ENCODE measurements around the gene ITLN1. TPM values are rescaled to one million over a fixed set of nuclear protein-coding genes. Genes with fewer than 3 reads are reported as not detected.
A peak's percentile ranks its signal among the peaks of the same experiment; 100 is the strongest.

The ITLN1 gene
- total RNA-seq, 1 donor from 2014 or later, result 2.7 TPM

DNA sequence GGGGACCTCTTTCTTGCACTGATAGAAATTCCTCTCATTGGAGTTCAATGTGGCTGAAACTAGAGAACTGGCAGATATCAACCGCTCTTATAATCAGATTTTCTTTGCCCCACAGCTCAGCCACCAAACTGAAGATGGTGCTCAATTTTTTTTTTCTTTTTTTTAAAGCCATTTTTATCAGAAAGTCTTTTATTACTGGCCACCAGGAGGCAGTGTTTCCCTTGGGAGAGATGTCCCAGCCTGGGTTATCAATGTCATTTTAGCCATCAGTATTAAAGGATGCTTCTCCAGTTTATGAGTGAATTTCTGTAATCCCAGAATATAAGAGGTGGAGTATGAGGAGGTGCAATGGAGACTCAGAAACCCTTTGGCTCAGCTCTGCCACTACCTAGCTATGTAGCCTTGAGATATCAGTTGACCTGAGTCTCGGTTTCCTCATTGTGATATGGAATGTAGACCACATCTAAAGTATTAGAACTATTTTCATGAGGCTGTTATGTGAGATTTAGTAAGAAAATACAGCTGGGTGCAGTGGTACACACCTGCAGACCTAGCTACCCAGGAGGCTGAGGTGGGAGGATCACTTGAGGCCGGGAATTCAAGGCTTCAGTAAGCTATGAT, 49.9 kb downstream of the ITLN1 start:
- H3K36me3 ChIP-seq, result no peaks in the 10 kb centered on the region
- ATAC-seq (peak in 1 of 2 donors; percentile 35), DNase-seq (no peak)
- no peaks in the 10 kb centered on the region for H3K27me3 ChIP-seq (ENCODE audit: low read depth)
- intact Hi-C loops (cut with DNase I), result loop anchor here (10.0 kb wide), 1 partner anchor 120 kb away; the partner anchor contains the start of gene ITLN2
- H3K9me3 ChIP-seq, result no peaks in the 10 kb centered on the region
- TF ChIP-seq, protein P1, sequence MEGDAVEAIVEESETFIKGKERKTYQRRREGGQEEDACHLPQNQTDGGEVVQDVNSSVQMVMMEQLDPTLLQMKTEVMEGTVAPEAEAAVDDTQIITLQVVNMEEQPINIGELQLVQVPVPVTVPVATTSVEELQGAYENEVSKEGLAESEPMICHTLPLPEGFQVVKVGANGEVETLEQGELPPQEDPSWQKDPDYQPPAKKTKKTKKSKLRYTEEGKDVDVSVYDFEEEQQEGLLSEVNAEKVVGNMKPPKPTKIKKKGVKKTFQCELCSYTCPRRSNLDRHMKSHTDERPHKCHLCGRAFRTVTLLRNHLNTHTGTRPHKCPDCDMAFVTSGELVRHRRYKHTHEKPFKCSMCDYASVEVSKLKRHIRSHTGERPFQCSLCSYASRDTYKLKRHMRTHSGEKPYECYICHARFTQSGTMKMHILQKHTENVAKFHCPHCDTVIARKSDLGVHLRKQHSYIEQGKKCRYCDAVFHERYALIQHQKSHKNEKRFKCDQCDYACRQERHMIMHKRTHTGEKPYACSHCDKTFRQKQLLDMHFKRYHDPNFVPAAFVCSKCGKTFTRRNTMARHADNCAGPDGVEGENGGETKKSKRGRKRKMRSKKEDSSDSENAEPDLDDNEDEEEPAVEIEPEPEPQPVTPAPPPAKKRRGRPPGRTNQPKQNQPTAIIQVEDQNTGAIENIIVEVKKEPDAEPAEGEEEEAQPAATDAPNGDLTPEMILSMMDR (IDR thresholded peaks at IDR 0.05), result peak; percentile 69
- H3K4me1 ChIP-seq, result peaks cover 19% of the 10 kb centered on the region
- H3K27ac ChIP-seq, result no peak overlapping the region
- no peak overlapping the region for H3K4me3 ChIP-seq

DNA sequence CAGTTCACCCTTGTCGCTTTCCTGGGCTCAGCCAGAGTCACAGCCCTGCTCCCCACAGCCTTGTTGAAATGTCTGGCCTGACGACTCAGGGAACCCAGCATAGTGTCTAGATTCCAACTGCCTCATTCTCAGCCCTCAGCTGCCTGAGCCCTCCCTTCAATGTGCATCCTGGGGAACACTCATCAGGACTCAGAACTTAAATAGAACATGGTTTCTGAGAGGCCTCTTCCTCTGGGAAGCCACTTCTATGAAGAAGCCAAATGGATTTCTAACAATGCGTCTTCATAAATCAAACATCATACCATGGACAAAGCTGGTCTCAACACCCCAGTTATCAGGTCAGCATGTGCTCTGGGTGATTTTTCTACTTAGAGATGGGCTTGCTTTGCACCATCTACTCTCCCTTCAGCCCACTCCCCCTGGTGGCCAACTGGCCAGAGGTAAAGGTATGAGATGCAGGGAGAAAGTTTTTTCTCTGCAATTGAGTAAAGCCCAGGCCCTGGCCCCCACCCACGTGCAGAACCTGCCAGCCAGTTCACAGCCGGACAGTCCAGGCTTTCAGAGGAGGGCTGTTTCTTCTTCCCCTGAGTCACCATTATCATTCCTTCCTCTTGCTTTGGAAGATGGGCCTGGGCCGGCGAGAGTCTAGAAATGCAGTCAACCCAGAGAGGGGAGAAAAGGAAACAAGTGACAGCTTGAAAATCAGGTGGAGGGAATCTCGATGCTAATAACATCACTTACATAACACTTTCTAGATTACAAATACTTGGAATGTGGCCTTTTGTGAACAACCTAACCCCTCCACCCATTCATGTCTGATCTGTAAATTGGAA, 54.4 kb downstream of the ITLN1 start:
- Histone ChIP-seq H3K36me3 (no peaks in the 10 kb centered on the region), H3K4me1 (no peaks in the 10 kb centered on the region), H3K9me3 (no peaks in the 10 kb centered on the region), H3K4me3 (no peak overlapping the region), H3K27ac (no peak overlapping the region), H3K27me3 (ENCODE audit: low read depth) (no peaks in the 10 kb centered on the region)
- ATAC-seq (peak; percentile 71 to 74), DNase-seq (peak; percentile 80)
- intact Hi-C loops (cut with DNase I), result loop anchor here (10.0 kb wide), 1 partner anchor 124 kb away; the partner anchor contains the start of gene ITLN2
- TF ChIP-seq, protein P1 (IDR thresholded peaks at IDR 0.05), result peak; percentile 61

DNA sequence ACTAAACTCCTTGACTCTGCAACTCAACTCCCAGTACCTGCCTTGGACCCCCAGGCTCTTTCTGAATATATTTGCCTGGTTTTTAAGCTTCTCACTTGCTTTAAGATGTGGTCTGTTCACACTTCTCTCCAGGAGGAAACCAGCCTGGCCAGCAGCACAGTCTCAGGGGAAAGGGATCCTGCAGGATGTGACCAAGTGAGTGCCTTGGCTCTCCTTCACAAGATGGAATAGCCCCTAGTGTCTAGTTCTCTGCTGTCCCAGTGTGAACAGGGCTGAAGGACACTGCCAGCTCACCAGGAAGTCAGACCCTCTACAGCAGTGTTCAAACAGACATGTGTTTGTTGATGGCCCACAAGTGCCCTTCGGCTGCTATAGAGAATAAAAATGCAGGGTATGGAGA, 55.2 kb downstream of the ITLN1 start:
- TF ChIP-seq, protein P1 (IDR thresholded peaks at IDR 0.05), result no peak
- Histone ChIP-seq H3K4me3 (no peak overlapping the region), H3K4me1 (no peaks in the 10 kb centered on the region), H3K36me3 (no peaks in the 10 kb centered on the region), H3K27ac (no peak overlapping the region), H3K9me3 (no peaks in the 10 kb centered on the region), H3K27me3 (ENCODE audit: low read depth) (no peaks in the 10 kb centered on the region)
- ATAC-seq, result no peak
- intact Hi-C loops (cut with DNase I), result loop anchor here (10.0 kb wide), 1 partner anchor 125 kb away; the partner anchor contains the start of gene ITLN2
- no peak for DNase-seq

- Histone ChIP-seq H3K4me3 (no peak overlapping the region), H3K4me1 (no peaks in the 10 kb centered on the region), H3K36me3 (no peaks in the 10 kb centered on the region), H3K9me3 (no peaks in the 10 kb centered on the region), H3K27ac (no peak overlapping the region), H3K27me3 (ENCODE audit: low read depth) (no peaks in the 10 kb centered on the region)
- ATAC-seq (peak in 1 of 2 donors; percentile 41), DNase-seq (peak; percentile 72)
- intact Hi-C loops (cut with DNase I), result no loop called here
- TF ChIP-seq, protein P1 (IDR thresholded peaks at IDR 0.05), result no peak
These were observed 57.6 kb downstream of the ITLN1 start for GRCh38 chr1:160827418-160827817.

- ATAC-seq (peak; percentile 44 to 63), DNase-seq (no peak)
- no peaks in the 10 kb centered on the region for H3K4me1 ChIP-seq
- H3K27me3 ChIP-seq (ENCODE audit: low read depth), result no peaks in the 10 kb centered on the region
- intact Hi-C loops (cut with DNase I), result no loop called here
- no peaks in the 10 kb centered on the region for H3K36me3 ChIP-seq
- TF ChIP-seq, protein P1 (IDR thresholded peaks at IDR 0.05), result no peak
- no peak overlapping the region for H3K27ac ChIP-seq
- H3K9me3 ChIP-seq, result no peaks in the 10 kb centered on the region
- no peak overlapping the region for H3K4me3 ChIP-seq
These were observed 58.4 kb downstream of the ITLN1 start for GRCh38 chr1:160826546-160826945.

Other genes starting within 250 kb of the ITLN1 start
- 1.4 TPM for gene SLAMF1, start 238.1 kb downstream of the ITLN1 start, total RNA-seq
- gene CD48, start 173.4 kb downstream of the ITLN1 start, total RNA-seq, result 26.3 TPM
- 7.9 TPM for gene SLAMF7, start 145.9 kb downstream of the ITLN1 start, total RNA-seq
- 1.8 TPM for gene LY9, start 89.0 kb downstream of the ITLN1 start, total RNA-seq
- 4.5 TPM for gene CD244, start 22.3 kb downstream of the ITLN1 start, total RNA-seq
- 30.7 TPM for gene ITLN2, start 69.6 kb upstream of the ITLN1 start, total RNA-seq
- 162 TPM for gene F11R, start 136.0 kb upstream of the ITLN1 start, total RNA-seq
- 63.2 TPM for gene TSTD1, start 153.8 kb upstream of the ITLN1 start, total RNA-seq
- 81.8 TPM for gene USF1, start 160.8 kb upstream of the ITLN1 start, total RNA-seq
- 63.7 TPM for gene ARHGAP30, start 184.7 kb upstream of the ITLN1 start, total RNA-seq
- 6.2 TPM for gene NECTIN4, start 204.4 kb upstream of the ITLN1 start, total RNA-seq
- 7.2 TPM for gene KLHDC9, start 213.2 kb upstream of the ITLN1 start, total RNA-seq
- gene PFDN2, start 232.9 kb upstream of the ITLN1 start, total RNA-seq, result 46.2 TPM
- 43.6 TPM for gene NIT1, start 232.9 kb upstream of the ITLN1 start, total RNA-seq
- gene DEDD, start 247.5 kb upstream of the ITLN1 start, total RNA-seq, result 38.3 TPM

All from lower lobe of right lung (tissue), 2 donors.